Heart left ventricle (tissue), 13 donors: ENCODE measurements around the gene IMPDH2.

Source experiments
- CTCF ChIP-seq, 12 donors: fragments of 200-600 bp; sonication (generic) in 4 of 12; IDR thresholded peaks; one replicate each; pipeline versions ENCODE4 v1.5.0 to v1.8.0; 2018 to 2022; ENCODE audit warnings: antibody characterized with exemption in 12 of 12, mild to moderate bottlenecking in 5 of 12
- POLR2A ChIP-seq, 2 donors: fragments of 450-650 bp; IDR thresholded peaks; one replicate each; pipeline ENCODE4 v1.6.1; 2017; ENCODE audit warnings: antibody characterized with exemption in 2 of 2, mild to moderate bottlenecking in 2 of 2, moderate library complexity in 2 of 2
- donor health status: ischemic (EF 13 %, LVEDD 7.1; RV severe dilation, severe dysfunction).
- donor health status: DM: no; HTN: yes; CAD: no.
- donor health status: DM: no; HTN: no; CAD: no.
- donor health status: ischemic (EF 25% LVEDD 6.9; RV normal size, moderate dysfunction).
- donor health status: ischemic (EF 25% LVEDD 5.7; RV mildly dilated, moderate dysfunction).
- donor health status: ischemic (EF 35%, LVEDD 5.7; RV mildly dilated, moderate dysfunction).
- donor health status: nonischemic (EF 11% LVEDD 7.7; RV severe dilation, severe dysfunction).
- donor health status: DM: yes; HTN: yes; CAD: no.
- donor health status: PGD.
- donor health status: ischemic (EF 29% LVEDD 5.4; RV normal size, mild dysfunction).
- donor health status: nonischemic (EF 23%, LVEDD 6.1; RV moderate dilation, normal function).

GRCh38 chr3:48979451-48979850, 49.7 kb downstream of the IMPDH2 start:
- TF ChIP-seq CTCF (IDR thresholded peaks at IDR 0.05) (no peak), POLR2A (IDR thresholded peaks at IDR 0.05) (no peak)
